Measurements from ENCODE around the gene LOC128125822.

The LOC128125822 gene

GRCh38 chr6:63546697-63547096 lies 25.6 kb upstream of the LOC128125822 start:
- Histone ChIP-seq H3K9me2 (ENCODE audit: insufficient read depth, low read length) (no peaks in the 10 kb centered on the region), H3K79me2 (replicated peaks; ENCODE audit: insufficient read depth, low read length) (no peaks in the 10 kb centered on the region), H3F3A (ENCODE audit: insufficient read depth, low read length, poor library complexity, severe bottlenecking) (no peaks in the 10 kb centered on the region), H3K27me3 (ENCODE audit: insufficient read depth, low read depth, low read length) (no peaks in the 10 kb centered on the region), H3K36me3 (ENCODE audit: insufficient read depth, low read length) (no peaks in the 10 kb centered on the region), H3K27ac (ENCODE audit: low read length) (no peak overlapping the region), H3K4me3 (ENCODE audit: low read length) (no peak overlapping the region), H2AFZ (ENCODE audit: low read depth, low read length) (no peak overlapping the region), H3K9ac (ENCODE audit: low read length) (no peak overlapping the region), H3K9me3 (ENCODE audit: low read length) (no peaks in the 10 kb centered on the region), H3K4me2 (ENCODE audit: low read length) (no peak overlapping the region), H4K20me1 (ENCODE audit: insufficient read depth) (no peaks in the 10 kb centered on the region)
- TF ChIP-seq EZH2 (IDR thresholded peaks at IDR 0.05; ENCODE audit: borderline replicate concordance, insufficient read depth, low read length, poor library complexity, severe bottlenecking) (no peak), REST (IDR thresholded peaks at IDR 0.05; ENCODE audit: borderline replicate concordance) (no peak), CTCF (IDR thresholded peaks at IDR 0.05; ENCODE audit: poor library complexity, severe bottlenecking) (no peak), MXI1 (conservative IDR thresholded peaks at IDR 0.05; ENCODE audit: poor library complexity, severe bottlenecking) (no peak), EP300 (conservative IDR thresholded peaks at IDR 0.05; ENCODE audit: poor library complexity, severe bottlenecking) (no peak), POLR2AphosphoS5 (IDR thresholded peaks at IDR 0.05) (no peak)

GRCh38 chr6:63549076-63549475 lies 23.2 kb upstream of the LOC128125822 start:
- no peak overlapping the region for H3K9ac ChIP-seq (ENCODE audit: low read length)
- no peaks in the 10 kb centered on the region for H3K79me2 ChIP-seq (replicated peaks; ENCODE audit: insufficient read depth, low read length)
- H3K36me3 ChIP-seq (ENCODE audit: insufficient read depth, low read length): no peaks in the 10 kb centered on the region
- H2AFZ ChIP-seq (ENCODE audit: low read depth, low read length): no peak overlapping the region
- no peaks in the 10 kb centered on the region for H3F3A ChIP-seq (ENCODE audit: insufficient read depth, low read length, poor library complexity, severe bottlenecking)
- no peaks in the 10 kb centered on the region for H3K9me2 ChIP-seq (ENCODE audit: insufficient read depth, low read length)
- H3K9me3 ChIP-seq (ENCODE audit: low read length): no peaks in the 10 kb centered on the region
- no peak overlapping the region for H3K4me2 ChIP-seq (ENCODE audit: low read length)
- no peak overlapping the region for H3K4me3 ChIP-seq (ENCODE audit: low read length)
- TF ChIP-seq CTCF (IDR thresholded peaks at IDR 0.05; ENCODE audit: poor library complexity, severe bottlenecking): no peak
- no peak for TF ChIP-seq EZH2 (IDR thresholded peaks at IDR 0.05; ENCODE audit: borderline replicate concordance, insufficient read depth, low read length, poor library complexity, severe bottlenecking)
- no peak for TF ChIP-seq EP300 (conservative IDR thresholded peaks at IDR 0.05; ENCODE audit: poor library complexity, severe bottlenecking)
- TF ChIP-seq REST (IDR thresholded peaks at IDR 0.05; ENCODE audit: borderline replicate concordance): no peak
- no peak for TF ChIP-seq RAD21 (conservative IDR thresholded peaks at IDR 0.05)
- TF ChIP-seq SMC3 (conservative IDR thresholded peaks at IDR 0.05; ENCODE audit: poor library complexity): no peak
- TF ChIP-seq POLR2AphosphoS5 (IDR thresholded peaks at IDR 0.05): no peak
- TF ChIP-seq MXI1 (conservative IDR thresholded peaks at IDR 0.05; ENCODE audit: poor library complexity, severe bottlenecking): no peak
- no peak overlapping the region for H3K27ac ChIP-seq (ENCODE audit: low read length)
- H3K27me3 ChIP-seq (ENCODE audit: insufficient read depth, low read depth, low read length): no peaks in the 10 kb centered on the region
- H4K20me1 ChIP-seq (ENCODE audit: insufficient read depth): no peaks in the 10 kb centered on the region

Data from neural cell (in vitro differentiated cells).